Thymus (tissue), 11 donors: ENCODE measurements around the gene IDUA. TPM values are rescaled to one million over a fixed set of nuclear protein-coding genes. Genes with fewer than 3 reads are reported as not detected.

Experiments used
- DNase-seq, 9 donors: peaks; one replicate each; pipeline ENCODE4 v3.0.0-alpha.2; 2013; ENCODE audit warnings: low spot score in 9 of 9, low read depth in 6 of 9, missing footprints in 1 of 9
- H3K27ac ChIP-seq, 2 donors: one replicate each; pipeline ENCODE4 v1.5.1; 2013; ENCODE audit warnings: control low read depth in 1 of 2, low read depth in 1 of 2, low read length in 1 of 2, mild to moderate bottlenecking in 1 of 2, moderate library complexity in 1 of 2
- H3K27me3 ChIP-seq, 2 donors: one replicate each; pipeline ENCODE4 v1.5.1; 2013; ENCODE audit warnings: low read length in 1 of 2; ENCODE audit not compliant: control insufficient read depth in 2 of 2, insufficient read depth in 1 of 2
- H3K36me3 ChIP-seq, 2 donors: one replicate each; pipeline ENCODE4 v1.5.1; 2013; ENCODE audit warnings: low read length in 1 of 2, mild to moderate bottlenecking in 1 of 2, moderate library complexity in 1 of 2; ENCODE audit not compliant: control insufficient read depth in 2 of 2, insufficient read depth in 2 of 2
- H3K4me1 ChIP-seq, 2 donors: one replicate each; pipeline ENCODE4 v1.5.1; 2013; ENCODE audit warnings: low read length in 2 of 2; ENCODE audit not compliant: control insufficient read depth in 2 of 2, insufficient read depth in 2 of 2
- H3K4me3 ChIP-seq, 2 donors: one replicate each; pipeline ENCODE4 v1.5.1; 2013; ENCODE audit warnings: low read length in 2 of 2, control low read depth in 1 of 2, mild to moderate bottlenecking in 1 of 2
- H3K9me3 ChIP-seq, 2 donors: one replicate each; pipeline ENCODE4 v1.5.1; 2013; ENCODE audit warnings: low read length in 1 of 2, mild to moderate bottlenecking in 1 of 2; ENCODE audit not compliant: control insufficient read depth in 2 of 2, insufficient read depth in 1 of 2
- WGBS: extraction: QIAGEN DNeasy Blood & Tissue Kit; methylation state at CpG from one replicate; pipeline ENCODE4 v1.1.7; 2013; 5-methylcytosine and 5-hydroxymethylcytosine counted together
- polyA plus RNA-seq: library from polyadenylated mRNA; stranded (reverse); fragments of 200-250 nt; gene quantifications from one replicate; pipeline ENCODE4 v1.2.3, GENCODE V29; 2013
- total RNA-seq: library from RNA; stranded (reverse); fragments of 120-200 nt; gene quantifications from one replicate; pipeline ENCODE4 v1.2.4, GENCODE V29; 2013
- donor health status: healthy.

The IDUA gene
- total and polyA plus RNA-seq, 2 donors, result 12.6 to 27.4 TPM

GRCh38 chr4:948936-949300 is 37.9 kb upstream of the IDUA start:
- H3K9me3 ChIP-seq, result no peaks in the 10 kb centered on the region
- H3K4me3 ChIP-seq, result no peak overlapping the region
- no peak overlapping the region for H3K27ac ChIP-seq
- H3K27me3 ChIP-seq, result peaks cover 0 to 18% of the 10 kb centered on the region in 2 donors
- H3K36me3 ChIP-seq, result peaks cover 6 to 21% of the 10 kb centered on the region in 2 donors
- no peaks in the 10 kb centered on the region for H3K4me1 ChIP-seq
- 92% methylated on average over 13 of the region's 13 CpGs for WGBS
- DNase-seq, result no peak

- H3K27me3 ChIP-seq, result peaks cover 0 to 18% of the 10 kb centered on the region in 2 donors
- H3K4me1 ChIP-seq, result no peaks in the 10 kb centered on the region
- H3K9me3 ChIP-seq, result no peaks in the 10 kb centered on the region
- H3K4me3 ChIP-seq, result no peak overlapping the region
- no peak for DNase-seq
- no peak overlapping the region for H3K27ac ChIP-seq
- WGBS, result 95% methylated on average over 20 of the region's 20 CpGs
- H3K36me3 ChIP-seq, result peaks cover 9 to 21% of the 10 kb centered on the region in 2 donors
Measured at GRCh38 chr4:949656-950055, 37.2 kb upstream of the IDUA start.

GRCh38 chr4:950136-951020 is 36.5 kb upstream of the IDUA start:
- WGBS, result 95% methylated on average over 30 of the region's 30 CpGs
- H3K27me3 ChIP-seq, result peaks cover 0 to 13% of the 10 kb centered on the region in 2 donors
- H3K4me3 ChIP-seq, result no peak overlapping the region
- no peaks in the 10 kb centered on the region for H3K4me1 ChIP-seq
- no peaks in the 10 kb centered on the region for H3K9me3 ChIP-seq
- no peak for DNase-seq
- peaks cover 12 to 21% of the 10 kb centered on the region in 2 donors for H3K36me3 ChIP-seq
- H3K27ac ChIP-seq, result no peak overlapping the region

GRCh38 chr4:951186-951585 is 35.7 kb upstream of the IDUA start:
- WGBS, result 95% methylated on average over 7 of the region's 7 CpGs
- Histone ChIP-seq H3K4me3 (no peak overlapping the region), H3K4me1 (no peaks in the 10 kb centered on the region), H3K27ac (no peak overlapping the region), H3K27me3 (peaks cover 0 to 5% of the 10 kb centered on the region in 2 donors), H3K36me3 (peaks cover 12 to 21% of the 10 kb centered on the region in 2 donors), H3K9me3 (no peaks in the 10 kb centered on the region)
- DNase-seq, result no peak

- WGBS, result 95% methylated on average over 23 of the region's 23 CpGs
- DNase-seq, result no peak
- no peak overlapping the region for H3K4me3 ChIP-seq
- no peak overlapping the region for H3K27ac ChIP-seq
- no peaks in the 10 kb centered on the region for H3K27me3 ChIP-seq
- no peaks in the 10 kb centered on the region for H3K4me1 ChIP-seq
- H3K9me3 ChIP-seq, result no peaks in the 10 kb centered on the region
- H3K36me3 ChIP-seq, result peaks cover 12 to 21% of the 10 kb centered on the region in 2 donors
Measured at GRCh38 chr4:951594-952468, 35.0 kb upstream of the IDUA start.

- H3K4me3 ChIP-seq, result no peak overlapping the region
- no peaks in the 10 kb centered on the region for H3K4me1 ChIP-seq
- H3K9me3 ChIP-seq, result no peaks in the 10 kb centered on the region
- H3K27me3 ChIP-seq, result no peaks in the 10 kb centered on the region
- 95% methylated on average over 28 of the region's 28 CpGs for WGBS
- peaks cover 12 to 31% of the 10 kb centered on the region in 2 donors for H3K36me3 ChIP-seq
- DNase-seq, result no peak
- H3K27ac ChIP-seq, result no peak overlapping the region
Measured at GRCh38 chr4:952881-953573, 33.8 kb upstream of the IDUA start.

GRCh38 chr4:953574-953915 is 33.3 kb upstream of the IDUA start:
- Histone ChIP-seq H3K9me3 (no peaks in the 10 kb centered on the region), H3K4me3 (no peak overlapping the region), H3K4me1 (no peaks in the 10 kb centered on the region), H3K27me3 (no peaks in the 10 kb centered on the region), H3K27ac (no peak overlapping the region), H3K36me3 (peaks cover 12 to 34% of the 10 kb centered on the region in 2 donors)
- DNase-seq, result no peak
- WGBS, result over 99% methylated on average over 13 of the region's 13 CpGs

GRCh38 chr4:954211-955020 is 32.4 kb upstream of the IDUA start:
- H3K9me3 ChIP-seq, result no peaks in the 10 kb centered on the region
- H3K27ac ChIP-seq, result no peak overlapping the region
- H3K4me1 ChIP-seq, result no peaks in the 10 kb centered on the region
- DNase-seq, result no peak
- H3K36me3 ChIP-seq, result peaks cover 12 to 43% of the 10 kb centered on the region in 2 donors
- H3K27me3 ChIP-seq, result no peaks in the 10 kb centered on the region
- WGBS, result 95% methylated on average over 17 of the region's 17 CpGs
- no peak overlapping the region for H3K4me3 ChIP-seq
